Measurements from ENCODE around the gene DOCK10.

GRCh38 chr2:224925061-224925809, 117.0 kb downstream of the DOCK10 start:
- no peak for TF ChIP-seq CTCF (conservative IDR thresholded peaks at IDR 0.05)
- TF ChIP-seq EZH2 (IDR thresholded peaks at IDR 0.05; ENCODE audit: low read depth) = no peak

All from PC-9 (cell line).